Measurements from ENCODE around the gene CD300LB.

DNA sequence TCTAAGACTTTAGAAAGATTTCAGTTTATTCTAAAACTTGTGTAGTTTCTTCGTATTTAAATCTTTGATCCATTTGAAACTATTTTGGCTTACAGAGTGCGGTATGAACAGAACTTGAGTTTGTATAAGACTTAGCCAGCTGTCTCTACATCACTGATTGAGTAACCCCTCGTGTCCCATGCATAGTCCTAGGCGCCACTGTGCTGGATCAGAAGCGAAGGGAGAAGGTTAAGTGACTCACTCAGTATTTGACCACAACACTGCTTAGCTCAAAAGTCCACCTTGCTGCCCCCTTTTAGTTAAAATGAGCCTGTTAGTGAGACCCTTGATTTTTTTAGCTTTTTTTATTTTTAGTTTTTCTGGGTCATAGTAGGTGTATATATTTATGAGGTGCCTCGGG is 28.4 kb downstream of the CD300LB start:
- no peak for TF ChIP-seq POLR2A (IDR thresholded peaks at IDR 0.05)
- TF ChIP-seq, protein P1, sequence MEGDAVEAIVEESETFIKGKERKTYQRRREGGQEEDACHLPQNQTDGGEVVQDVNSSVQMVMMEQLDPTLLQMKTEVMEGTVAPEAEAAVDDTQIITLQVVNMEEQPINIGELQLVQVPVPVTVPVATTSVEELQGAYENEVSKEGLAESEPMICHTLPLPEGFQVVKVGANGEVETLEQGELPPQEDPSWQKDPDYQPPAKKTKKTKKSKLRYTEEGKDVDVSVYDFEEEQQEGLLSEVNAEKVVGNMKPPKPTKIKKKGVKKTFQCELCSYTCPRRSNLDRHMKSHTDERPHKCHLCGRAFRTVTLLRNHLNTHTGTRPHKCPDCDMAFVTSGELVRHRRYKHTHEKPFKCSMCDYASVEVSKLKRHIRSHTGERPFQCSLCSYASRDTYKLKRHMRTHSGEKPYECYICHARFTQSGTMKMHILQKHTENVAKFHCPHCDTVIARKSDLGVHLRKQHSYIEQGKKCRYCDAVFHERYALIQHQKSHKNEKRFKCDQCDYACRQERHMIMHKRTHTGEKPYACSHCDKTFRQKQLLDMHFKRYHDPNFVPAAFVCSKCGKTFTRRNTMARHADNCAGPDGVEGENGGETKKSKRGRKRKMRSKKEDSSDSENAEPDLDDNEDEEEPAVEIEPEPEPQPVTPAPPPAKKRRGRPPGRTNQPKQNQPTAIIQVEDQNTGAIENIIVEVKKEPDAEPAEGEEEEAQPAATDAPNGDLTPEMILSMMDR (IDR thresholded peaks at IDR 0.05), result no peak

All from body of pancreas (tissue), 4 donors.